HCT116 (cell line): ENCODE measurements around the gene RHEX. TPM values are rescaled to one million over a fixed set of nuclear protein-coding genes. Genes with fewer than 3 reads are reported as not detected.

ENCODE experiments used
- ATAC-seq: fragments of 200-7000 bp; cut with Tn5 transposase; 2 replicates; pipeline ENCODE4 v1.9.1; 2020; ENCODE audit warnings: mild to moderate bottlenecking, moderate library complexity
- BruUV-seq: library from RNA; stranded (reverse); fragments of 400-500 nt; replicated peaks from 2 replicates; lab custom pipeline; 2021; lab: Mats Ljungman, UMichigan
- CTCF ChIA-PET: fragments of 300-600 bp; sonication (Branson Sonifier 250); formaldehyde crosslinking; loops from one replicate; lab custom pipeline; 2021; ENCODE audit warnings: antibody characterized with exemption; lab: Charles Lee
- POLR2A ChIA-PET: fragments of 300-600, 350-600 bp; sonication (Branson Sonifier 250); formaldehyde crosslinking; loops from one replicate; lab custom pipeline; 2021; ENCODE audit warnings: antibody characterized with exemption; lab: Charles Lee
- RAD21 ChIA-PET, 2 experiments: fragments of 300-600 bp; sonication (Branson Sonifier 250); formaldehyde crosslinking; loops; one replicate each; lab custom pipeline; 2023; ENCODE audit warnings: low total read pairs in 2 of 2; ENCODE audit not compliant: uncharacterized antibody in 2 of 2, unreplicated experiment in 2 of 2, low non-redundant PET in 1 of 2; lab: Charles Lee
- DNase-seq: peaks from one replicate; pipeline ENCODE4 v3.0.0-alpha.2; 2010; ENCODE audit warnings: low read depth, low spot score
- H2AFZ ChIP-seq: fragments of 200-600 bp; shearing (Covaris generic), sonication (generic); 2 replicates; pipeline ENCODE4 v1.6.1; 2017; ENCODE audit warnings: low read depth, mixed run types, mixed read lengths, antibody characterized with exemption, low read length; ENCODE audit not compliant: poor library complexity, severe bottlenecking
- H3K27ac ChIP-seq: 2 replicates; pipeline ENCODE4 v1.5.1; 2012; ENCODE audit warnings: low read depth, low read length
- H3K27me3 ChIP-seq: fragments of 200-600 bp; sonication (generic); 2 replicates; pipeline ENCODE4 v1.6.1; 2016; ENCODE audit warnings: mixed run types, low read length, mixed read lengths; ENCODE audit not compliant: insufficient read depth
- H3K36me3 ChIP-seq, 2 experiments: fragments of 200-500 bp in 1 of 2; fragments of 200-600 bp in 1 of 2; sonication (Bioruptor generic) in 1 of 2; sonication (generic) in 1 of 2; 2 replicates each; pipeline versions ENCODE4 v1.5.1 to v1.6.1; 2014 to 2016; ENCODE audit warnings: low read length in 2 of 2, inconsistent platforms in 1 of 2, mixed read lengths in 1 of 2, mixed run types in 1 of 2; ENCODE audit not compliant: insufficient read depth in 2 of 2, control insufficient read depth in 1 of 2
- H3K4me1 ChIP-seq, 2 experiments: fragments of 200-600 bp in 1 of 2; sonication (generic) in 1 of 2; 2 replicates each; pipeline versions ENCODE4 v1.5.1 to v1.6.1; 2012 to 2017; ENCODE audit warnings: low read length in 2 of 2, inconsistent platforms in 1 of 2, mild to moderate bottlenecking in 1 of 2, mixed read lengths in 1 of 2, mixed run types in 1 of 2, moderate library complexity in 1 of 2; ENCODE audit not compliant: insufficient read depth in 2 of 2, control insufficient read depth in 1 of 2
- H3K4me2 ChIP-seq: fragments of 200-600 bp; sonication (generic); 2 replicates; pipeline ENCODE4 v1.6.1; 2017; ENCODE audit warnings: mixed run types, low read length, mixed read lengths
- H3K4me3 ChIP-seq, 2 experiments: fragments of 200-600 bp in 1 of 2; sonication (generic) in 1 of 2; replicated peaks in 1 of 2; 2 replicates each; pipeline ENCODE4 v1.5.1; 2011 to 2016; ENCODE audit warnings: low read length in 2 of 2, control low read depth in 1 of 2, low read depth in 1 of 2, mild to moderate bottlenecking in 1 of 2, mixed read lengths in 1 of 2, mixed run types in 1 of 2
- H3K79me2 ChIP-seq: fragments of 200-600 bp; sonication (generic); 2 replicates; pipeline ENCODE4 v1.6.1; 2017; ENCODE audit warnings: mild to moderate bottlenecking, mixed run types, low read length, moderate library complexity, mixed read lengths; ENCODE audit not compliant: insufficient read depth
- H3K9ac ChIP-seq: fragments of 200-600 bp; sonication (generic); 2 replicates; pipeline ENCODE4 v1.6.1; 2016; ENCODE audit warnings: low read length, mixed read lengths
- H3K9me2 ChIP-seq: fragments of 200-600 bp; sonication (generic), shearing (Covaris generic); 2 replicates; pipeline ENCODE4 v1.6.1; 2017; ENCODE audit warnings: mixed run types, mild to moderate bottlenecking, moderate library complexity; ENCODE audit not compliant: insufficient read depth
- H3K9me3 ChIP-seq, 2 experiments: fragments of 200-500 bp in 1 of 2; fragments of 200-600 bp in 1 of 2; sonication (Bioruptor generic) in 1 of 2; sonication (generic) in 1 of 2; 2 replicates each; pipeline ENCODE4 v1.6.1; 2014 to 2017; ENCODE audit warnings: low read length in 2 of 2, mixed read lengths in 2 of 2, inconsistent platforms in 1 of 2, low read depth in 1 of 2, mild to moderate bottlenecking in 1 of 2, mixed run types in 1 of 2, moderate library complexity in 1 of 2; ENCODE audit not compliant: control insufficient read depth in 1 of 2, insufficient read depth in 1 of 2
- H4K20me1 ChIP-seq: fragments of 200-600 bp; sonication (generic), shearing (Covaris generic); 2 replicates; pipeline ENCODE4 v1.6.1; 2017; ENCODE audit warnings: mixed run types, mild to moderate bottlenecking, moderate library complexity; ENCODE audit not compliant: insufficient read depth
- CBX3 ChIP-seq: IDR thresholded peaks from 2 replicates; pipeline ENCODE4 v1.6.1; 2012; ENCODE audit warnings: low read depth
- EGR1 ChIP-seq: IDR thresholded peaks from 2 replicates; pipeline ENCODE4 v1.6.1; 2012; ENCODE audit warnings: low read depth
- ELF1 ChIP-seq: IDR thresholded peaks from 2 replicates; pipeline ENCODE4 v1.6.1; 2012; ENCODE audit warnings: low read depth, borderline replicate concordance
- EZH2 ChIP-seq: fragments of 200-600 bp; sonication (generic); IDR thresholded peaks from 2 replicates; pipeline ENCODE4 v1.6.1; 2017; ENCODE audit warnings: antibody characterized with exemption, mixed run types
- FOSL1 ChIP-seq: IDR thresholded peaks from 2 replicates; pipeline ENCODE4 v1.6.1; 2012; ENCODE audit warnings: low read depth
- JUND ChIP-seq: IDR thresholded peaks from 2 replicates; pipeline ENCODE4 v1.6.1; 2012
- POLR2A ChIP-seq: IDR thresholded peaks from 2 replicates; pipeline ENCODE4 v1.7.0; 2011; ENCODE audit warnings: borderline replicate concordance; ENCODE audit not compliant: insufficient read depth, insufficient read length; ENCODE audit errors: extremely low read depth
- RAD21 ChIP-seq: IDR thresholded peaks from 2 replicates; pipeline ENCODE4 v1.6.1; 2012; ENCODE audit warnings: low read depth, mild to moderate bottlenecking
- SIN3A ChIP-seq: IDR thresholded peaks from 2 replicates; pipeline ENCODE4 v1.6.1; 2012; ENCODE audit warnings: low read depth
- SP1 ChIP-seq: IDR thresholded peaks from 2 replicates; pipeline ENCODE4 v1.6.1; 2012; ENCODE audit warnings: low read depth
- SRF ChIP-seq: IDR thresholded peaks from 2 replicates; pipeline ENCODE4 v1.6.1; 2012; ENCODE audit warnings: low read depth
- TCF7L2 ChIP-seq: IDR thresholded peaks from 2 replicates; pipeline ENCODE4 v1.7.0; 2011; ENCODE audit warnings: borderline replicate concordance, inconsistent platforms; ENCODE audit not compliant: insufficient read depth, insufficient read length; ENCODE audit errors: extremely low read depth
- YY1 ChIP-seq: IDR thresholded peaks from 2 replicates; pipeline ENCODE4 v1.6.1; 2011; ENCODE audit warnings: low read length, low read depth, moderate library complexity, mild to moderate bottlenecking; ENCODE audit not compliant: insufficient replicate concordance; ENCODE audit errors: extremely low read depth
- ZFX ChIP-seq: fragments of 450-650 bp; IDR thresholded peaks from 2 replicates; pipeline ENCODE4 v1.6.1; 2017
- ZNF274 ChIP-seq: fragments of 200-500 bp; sonication (Bioruptor generic); IDR thresholded peaks from 2 replicates; pipeline ENCODE4 v1.6.1; 2014; ENCODE audit warnings: mild to moderate bottlenecking, low read depth, low read length, inconsistent platforms
- intact Hi-C: fragments of 100-400 bp; cut with micrococcal nuclease; formaldehyde crosslinking; loops from 2 replicates; pipeline ENCODE4 v1.10.0; 2022
- total RNA-seq: library from RNA; stranded (reverse); gene quantifications from one replicate; pipeline ENCODE4 v1.2.1, GENCODE V29; 2021; ENCODE audit not compliant: unreplicated experiment
- TF ChIP-seq, protein P1 (sequence below): IDR thresholded peaks from 2 replicates; pipeline ENCODE4 v1.6.1; 2012
- TF ChIP-seq, protein P2 (sequence below), 3 experiments: fragments of 200-600 bp in 1 of 3; sonication (generic) in 1 of 3; IDR thresholded peaks in 2 of 3; conservative IDR thresholded peaks in 1 of 3; 2 replicates each; pipeline ENCODE4 v1.5.1; 2012 to 2017; ENCODE audit warnings: low read depth in 2 of 3, low read length in 2 of 3, antibody characterized with exemption in 1 of 3, borderline replicate concordance in 1 of 3, control low read depth in 1 of 3, mild to moderate bottlenecking in 1 of 3, mixed read lengths in 1 of 3, mixed run types in 1 of 3, moderate library complexity in 1 of 3; ENCODE audit not compliant: insufficient read depth in 1 of 3
- TF ChIP-seq, protein P3 (sequence below): IDR thresholded peaks from 2 replicates; pipeline ENCODE4 v1.6.1; 2012

Gene RHEX
- total RNA-seq, 1 experiment from 2014 or later: not detected

DNA sequence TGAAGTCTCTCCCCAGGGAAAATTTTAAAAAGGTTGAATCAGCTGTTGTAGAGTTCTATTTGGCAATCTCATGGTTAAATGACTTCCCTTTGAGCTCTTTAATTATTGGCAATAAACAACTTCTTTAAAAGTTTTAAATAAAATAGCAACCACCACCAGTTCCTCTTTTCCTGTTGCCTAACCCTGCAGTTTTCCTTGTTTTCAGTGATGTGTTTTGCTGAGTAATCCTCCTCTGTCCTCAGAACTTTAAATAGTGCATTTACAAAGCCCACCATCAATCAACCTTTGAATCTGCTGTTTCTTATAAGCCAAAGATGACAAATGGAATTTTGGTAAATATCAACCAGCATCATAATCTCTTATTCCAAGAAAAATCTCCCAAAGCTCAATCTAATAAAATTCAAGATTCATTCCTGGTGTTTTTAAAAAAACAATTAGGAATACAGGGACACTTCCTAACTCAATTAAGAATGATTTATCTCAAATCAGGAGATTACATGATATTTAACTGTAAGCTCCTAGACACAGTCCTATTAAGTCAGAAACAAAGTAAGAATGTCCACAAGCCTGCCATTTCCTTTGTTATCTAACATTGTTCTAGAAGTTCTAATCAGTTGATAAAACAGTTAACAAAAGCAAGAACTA lies 49.4 kb downstream of the RHEX start:
- no peaks in the 10 kb centered on the region for H3K79me2 ChIP-seq
- BruUV-seq: no TSS peak
- peaks cover 5% of the 10 kb centered on the region; the same call in 1 of the 2 replicates for H3K27me3 ChIP-seq
- no peak for DNase-seq
- no peaks in the 10 kb centered on the region for H3K9me2 ChIP-seq
- H3K9ac ChIP-seq: no peak overlapping the region
- H3K4me1 ChIP-seq: no peaks in the 10 kb centered on the region
- CTCF ChIA-PET: interaction anchor here (0.9 to 3.0 kb wide), 2 partner anchors 118 to 184 kb away, joined by 4 to 16 read pairs; no protein-coding TSS in a partner anchor
- no peak overlapping the region for H2AFZ ChIP-seq
- H3K4me3 ChIP-seq: no peak overlapping the region
- intact Hi-C loops: no loop called here
- H3K27ac ChIP-seq: no peak overlapping the region
- no peaks in the 10 kb centered on the region for H3K9me3 ChIP-seq
- POLR2A ChIA-PET: no interaction called here
- RAD21 ChIA-PET: interaction anchor here in 1 of 2 experiments (0.7 kb wide), 1 partner anchor 125 kb away, joined by 4 read pairs; no protein-coding TSS in a partner anchor
- H3K36me3 ChIP-seq: no peaks in the 10 kb centered on the region
- no peak overlapping the region for H3K4me2 ChIP-seq
- TF ChIP-seq RAD21: no peak
- no peak for TF ChIP-seq SIN3A
- no peak for ATAC-seq
- H4K20me1 ChIP-seq: no peaks in the 10 kb centered on the region

DNA sequence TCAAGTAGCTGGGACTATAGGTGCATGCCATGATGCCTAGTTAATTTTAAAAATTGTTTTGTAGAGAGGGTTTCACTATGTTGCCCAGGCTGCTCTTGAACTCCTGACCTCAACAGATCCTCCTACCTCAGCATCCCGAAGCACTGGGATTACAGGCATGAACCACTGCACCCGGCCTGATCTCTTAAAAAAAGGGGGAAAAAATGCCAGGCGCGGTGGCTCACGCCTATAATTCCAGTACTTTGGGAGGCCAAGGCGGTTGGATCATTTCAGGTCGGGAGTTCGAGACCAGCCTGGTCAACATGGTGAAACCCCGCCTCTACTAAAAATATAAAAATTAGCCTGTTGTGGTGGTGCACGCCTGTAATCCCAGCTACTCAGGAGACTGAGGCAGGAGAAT lies 51.0 kb downstream of the RHEX start:
- Histone ChIP-seq H3K27me3 (peaks cover 5% of the 10 kb centered on the region; the same call in 1 of the 2 replicates), H3K4me3 (no peak overlapping the region), H3K27ac (no peak overlapping the region), H3K9ac (no peak overlapping the region), H3K9me3 (no peaks in the 10 kb centered on the region), H4K20me1 (no peaks in the 10 kb centered on the region), H3K79me2 (no peaks in the 10 kb centered on the region), H3K4me2 (no peak overlapping the region), H3K4me1 (no peaks in the 10 kb centered on the region), H3K9me2 (no peaks in the 10 kb centered on the region), H3K36me3 (no peaks in the 10 kb centered on the region), H2AFZ (no peak overlapping the region)
- ATAC-seq (no peak), DNase-seq (no peak)
- intact Hi-C loops: no loop called here
- TF ChIP-seq TCF7L2 (no peak), EZH2 (no peak), CBX3 (no peak), EGR1 (no peak), POLR2A (no peak), ZFX (no peak), SRF (no peak), YY1 (no peak), JUND (no peak), SP1 (no peak), ZNF274 (no peak), FOSL1 (no peak), ELF1 (no peak)
- TF ChIP-seq, protein P1, sequence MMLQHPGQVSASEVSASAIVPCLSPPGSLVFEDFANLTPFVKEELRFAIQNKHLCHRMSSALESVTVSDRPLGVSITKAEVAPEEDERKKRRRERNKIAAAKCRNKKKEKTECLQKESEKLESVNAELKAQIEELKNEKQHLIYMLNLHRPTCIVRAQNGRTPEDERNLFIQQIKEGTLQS: no peak
- TF ChIP-seq, protein P2, sequence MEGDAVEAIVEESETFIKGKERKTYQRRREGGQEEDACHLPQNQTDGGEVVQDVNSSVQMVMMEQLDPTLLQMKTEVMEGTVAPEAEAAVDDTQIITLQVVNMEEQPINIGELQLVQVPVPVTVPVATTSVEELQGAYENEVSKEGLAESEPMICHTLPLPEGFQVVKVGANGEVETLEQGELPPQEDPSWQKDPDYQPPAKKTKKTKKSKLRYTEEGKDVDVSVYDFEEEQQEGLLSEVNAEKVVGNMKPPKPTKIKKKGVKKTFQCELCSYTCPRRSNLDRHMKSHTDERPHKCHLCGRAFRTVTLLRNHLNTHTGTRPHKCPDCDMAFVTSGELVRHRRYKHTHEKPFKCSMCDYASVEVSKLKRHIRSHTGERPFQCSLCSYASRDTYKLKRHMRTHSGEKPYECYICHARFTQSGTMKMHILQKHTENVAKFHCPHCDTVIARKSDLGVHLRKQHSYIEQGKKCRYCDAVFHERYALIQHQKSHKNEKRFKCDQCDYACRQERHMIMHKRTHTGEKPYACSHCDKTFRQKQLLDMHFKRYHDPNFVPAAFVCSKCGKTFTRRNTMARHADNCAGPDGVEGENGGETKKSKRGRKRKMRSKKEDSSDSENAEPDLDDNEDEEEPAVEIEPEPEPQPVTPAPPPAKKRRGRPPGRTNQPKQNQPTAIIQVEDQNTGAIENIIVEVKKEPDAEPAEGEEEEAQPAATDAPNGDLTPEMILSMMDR (IDR thresholded peaks at IDR 0.05 in 2 of 3, conservative IDR thresholded peaks at IDR 0.05 in 1 of 3; ENCODE audit: borderline replicate concordance in 1 of 3, insufficient read depth in 1 of 3, low read depth in 2 of 3, low read length in 2 of 3): no peak
- TF ChIP-seq, protein P3, sequence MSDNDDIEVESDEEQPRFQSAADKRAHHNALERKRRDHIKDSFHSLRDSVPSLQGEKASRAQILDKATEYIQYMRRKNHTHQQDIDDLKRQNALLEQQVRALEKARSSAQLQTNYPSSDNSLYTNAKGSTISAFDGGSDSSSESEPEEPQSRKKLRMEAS: no peak
- ChIA-PET POLR2A (no interaction called here), CTCF (interaction anchor here (3.0 kb wide), 1 partner anchor 119 kb away, joined by 16 read pairs; no protein-coding TSS in a partner anchor), RAD21 (no interaction called here)
- BruUV-seq: no TSS peak
